Breast epithelium (tissue), 4 donors: Measurements from ENCODE around the gene HDX. TPM values are rescaled to one million over a fixed set of nuclear protein-coding genes. Genes with fewer than 3 reads are reported as not detected.
"Not testable (repeated sequence)": the region's sequence is repeated elsewhere in the genome, so short reads cannot be mapped to it uniquely, and the experiment has no call there.

ENCODE experiments used
- DNase-seq, 2 donors: peaks; one replicate each; pipeline ENCODE4 v3.0.0-alpha.2; 2019; ENCODE audit warnings: low spot score in 2 of 2
- H3K27ac ChIP-seq, 2 donors: fragments of 200-600 bp; sonication (generic) in 1 of 2; one replicate each; pipeline ENCODE4 v1.5.1; 2016 to 2019; ENCODE audit warnings: mild to moderate bottlenecking in 1 of 2
- H3K27me3 ChIP-seq, 2 donors: fragments of 200-600 bp; sonication (generic) in 1 of 2; one replicate each; pipeline versions ENCODE4 v1.5.1 to v1.6.0; 2017 to 2019; ENCODE audit warnings: control low read depth in 1 of 2, mild to moderate bottlenecking in 1 of 2
- H3K36me3 ChIP-seq: fragments of 200-600 bp; one replicate; pipeline ENCODE4 v1.5.1; 2019
- H3K4me1 ChIP-seq, 2 donors: fragments of 200-600 bp; sonication (generic); one replicate each; pipeline ENCODE4 v1.5.1; 2016 to 2019; ENCODE audit warnings: control low read depth in 1 of 2
- H3K4me3 ChIP-seq, 3 donors: fragments of 200-600 bp; sonication (generic); 1 replicate in 2 of 3; 2 replicates in 1 of 3; pipeline ENCODE4 v1.5.1; 2016 to 2019; ENCODE audit warnings: mild to moderate bottlenecking in 3 of 3, moderate library complexity in 2 of 3
- H3K9me3 ChIP-seq, 2 donors: fragments of 200-600 bp; sonication (generic) in 1 of 2; one replicate each; pipeline ENCODE4 v1.5.1; 2016 to 2019; ENCODE audit warnings: control low read depth in 1 of 2
- CTCF ChIP-seq, 3 donors: fragments of 450-650 bp; IDR thresholded peaks; one replicate each; pipeline ENCODE4 v1.5.1; 2016 to 2017; ENCODE audit warnings: antibody characterized with exemption in 3 of 3, mild to moderate bottlenecking in 3 of 3, moderate library complexity in 3 of 3
- POLR2A ChIP-seq: fragments of 450-650 bp; IDR thresholded peaks from one replicate; pipeline ENCODE4 v1.6.1; 2016; ENCODE audit warnings: antibody characterized with exemption, mild to moderate bottlenecking, moderate library complexity
- POLR2AphosphoS5 ChIP-seq, 3 donors: sonication (generic); formaldehyde crosslinking; IDR thresholded peaks; one replicate each; pipeline ENCODE4 v1.6.1; 2017; ENCODE audit warnings: antibody characterized with exemption in 3 of 3
- intact Hi-C: fragments of 100-400 bp; cut with DNase I; formaldehyde crosslinking; loops from one replicate; pipeline ENCODE4 v1.15.1; 2023; ENCODE audit warnings: low total_unique reads
- total RNA-seq, 3 donors: library from RNA; depleted of rRNA; stranded (reverse); fragments of >200 nt; gene quantifications; one replicate each; pipeline ENCODE4 v1.1.0, GENCODE V29; 2016

The HDX gene
- 10 to 100 TPM in 1 of 3 donors, 1 to 10 TPM in 2; 6.4 to 12.1 (median 7.9) TPM for total RNA-seq

- Histone ChIP-seq H3K27me3 (peaks cover 0 to 8% of the 10 kb centered on the region in 2 donors), H3K4me3 (peak within 1 kb of the TSS; percentile 54 to 71 (median 57)), H3K27ac (peak within 1 kb of the TSS; percentile 87 to 94), H3K36me3 (no peaks in the 10 kb centered on the region), H3K4me1 (no peaks in the 10 kb centered on the region), H3K9me3 (no peaks in the 10 kb centered on the region)
- intact Hi-C loops, result no loop called here
- DNase-seq, result peak; percentile 70
- TF ChIP-seq POLR2AphosphoS5 (IDR thresholded peaks at IDR 0.05) (peak in 1 of 3 donors; percentile 12), CTCF (IDR thresholded peaks at IDR 0.05) (no peak)
These were observed at the start of gene HDX for GRCh38 chrX:84501798-84502628. HDX (minus strand) TSS chrX:84502453; CDS start chrX:84475397, 27,056 bp downstream.

- H3K36me3 ChIP-seq, intact Hi-C loops, H3K4me3 ChIP-seq, H3K4me1 ChIP-seq, H3K27me3 ChIP-seq, DNase-seq, H3K27ac ChIP-seq: not testable (repeated sequence)
- peaks cover 13 to 19% of the 10 kb centered on the region in 2 donors for H3K9me3 ChIP-seq
These were observed 39.1 kb upstream of the HDX start for GRCh38 chrX:84541315-84541714.

GRCh38 chrX:84537627-84538026, 35.4 kb upstream of the HDX start:
- H3K36me3 ChIP-seq, H3K4me3 ChIP-seq, DNase-seq, H3K27ac ChIP-seq, H3K27me3 ChIP-seq, intact Hi-C loops, H3K4me1 ChIP-seq: not testable (repeated sequence)
- H3K9me3 ChIP-seq, result peaks cover 13 to 19% of the 10 kb centered on the region in 2 donors

GRCh38 chrX:84488426-84488825, 13.8 kb downstream of the HDX start:
- Histone ChIP-seq H3K36me3 (no peaks in the 10 kb centered on the region), H3K4me3 (no peak overlapping the region), H3K27ac (no peak overlapping the region), H3K27me3 (no peaks in the 10 kb centered on the region), H3K4me1 (no peaks in the 10 kb centered on the region), H3K9me3 (peaks cover 0 to 14% of the 10 kb centered on the region in 2 donors)
- intact Hi-C loops, result no loop called here
- DNase-seq, result no peak
- TF ChIP-seq POLR2A, result no peak
- no peak for TF ChIP-seq POLR2AphosphoS5 (IDR thresholded peaks at IDR 0.05)
- TF ChIP-seq CTCF (IDR thresholded peaks at IDR 0.05), result no peak

GRCh38 chrX:84487365-84488353, 14.6 kb downstream of the HDX start:
- TF ChIP-seq CTCF (IDR thresholded peaks at IDR 0.05) (no peak), POLR2A (no peak), POLR2AphosphoS5 (IDR thresholded peaks at IDR 0.05) (no peak)
- H3K4me3 ChIP-seq, result no peak overlapping the region
- H3K4me1 ChIP-seq, result no peaks in the 10 kb centered on the region
- H3K36me3 ChIP-seq, result no peaks in the 10 kb centered on the region
- no peaks in the 10 kb centered on the region for H3K27me3 ChIP-seq
- DNase-seq, result no peak
- intact Hi-C loops, result no loop called here
- peaks cover 0 to 22% of the 10 kb centered on the region in 2 donors for H3K9me3 ChIP-seq
- H3K27ac ChIP-seq, result no peak overlapping the region

GRCh38 chrX:84479086-84479485, 23.2 kb downstream of the HDX start:
- Histone ChIP-seq H3K9me3 (peaks cover 0 to 23% of the 10 kb centered on the region in 2 donors), H3K4me1 (no peaks in the 10 kb centered on the region), H3K27ac (no peak overlapping the region), H3K27me3 (no peaks in the 10 kb centered on the region), H3K36me3 (no peaks in the 10 kb centered on the region), H3K4me3 (no peak overlapping the region)
- DNase-seq, result no peak
- TF ChIP-seq POLR2AphosphoS5 (IDR thresholded peaks at IDR 0.05) (no peak), CTCF (IDR thresholded peaks at IDR 0.05) (no peak), POLR2A (no peak)
- intact Hi-C loops, result no loop called here
